Astrocyte (in vitro differentiated cells and primary cell): ENCODE data around the gene COPS9. TPM values are rescaled to one million over a fixed set of nuclear protein-coding genes. Genes with fewer than 3 reads are reported as not detected.

Experiments
- DNase-seq: peaks from one replicate; pipeline ENCODE4 v3.0.0-alpha.2; 2010; ENCODE audit warnings: low read depth
- FAIRE-seq: peaks from 2 replicates; lab custom pipeline; 2011; peaks lifted over from hg19 to GRCh38; lab: Jason Lieb, UNC
- H2AFZ ChIP-seq: 2 replicates; pipeline ENCODE4 v1.6.0; 2012; ENCODE audit warnings: low read depth, low read length, inconsistent platforms
- H3K27ac ChIP-seq: 2 replicates; pipeline ENCODE4 v1.5.1; 2011; ENCODE audit warnings: low read depth, low read length, inconsistent platforms
- H3K27me3 ChIP-seq: 2 replicates; pipeline ENCODE4 v1.6.0; 2011; ENCODE audit warnings: low read length, inconsistent platforms; ENCODE audit not compliant: insufficient read depth
- H3K36me3 ChIP-seq: 2 replicates; pipeline ENCODE4 v1.5.1; 2011; ENCODE audit warnings: low read length, inconsistent platforms; ENCODE audit not compliant: insufficient read depth
- H3K4me1 ChIP-seq: 2 replicates; pipeline ENCODE4 v1.5.1; 2011; ENCODE audit warnings: low read length, inconsistent platforms; ENCODE audit not compliant: insufficient read depth
- H3K4me2 ChIP-seq: 2 replicates; pipeline ENCODE4 v1.6.0; 2012; ENCODE audit warnings: low read length, inconsistent platforms
- H3K4me3 ChIP-seq: 2 replicates; pipeline ENCODE4 v1.5.1; 2011; ENCODE audit warnings: low read depth, mild to moderate bottlenecking, low read length, inconsistent platforms; ENCODE audit not compliant: insufficient read depth
- H3K79me2 ChIP-seq: 2 replicates; pipeline ENCODE4 v1.6.0; 2012; ENCODE audit warnings: mild to moderate bottlenecking, low read length, inconsistent platforms; ENCODE audit not compliant: insufficient read depth
- H3K9ac ChIP-seq: 2 replicates; pipeline ENCODE4 v1.6.0; 2012; ENCODE audit warnings: mild to moderate bottlenecking, low read length, inconsistent platforms
- H3K9me3 ChIP-seq: 2 replicates; pipeline ENCODE4 v1.5.1; 2012; ENCODE audit warnings: low read depth, mild to moderate bottlenecking, low read length, inconsistent platforms; ENCODE audit not compliant: insufficient read depth
- H4K20me1 ChIP-seq: 2 replicates; pipeline ENCODE4 v1.6.0; 2012; ENCODE audit warnings: low read length, inconsistent platforms; ENCODE audit not compliant: insufficient read depth
- H3K27ac Mint-ChIP-seq: one replicate; pipeline ENCODE4 v1.8.0; 2021; ENCODE audit warnings: mild to moderate bottlenecking, mixed read lengths; ENCODE audit not compliant: unreplicated experiment
- H3K27me3 Mint-ChIP-seq: one replicate; pipeline ENCODE4 v1.8.0; 2021; ENCODE audit warnings: low read depth, mixed read lengths; ENCODE audit not compliant: unreplicated experiment
- H3K36me3 Mint-ChIP-seq: one replicate; pipeline ENCODE4 v1.8.0; 2021; ENCODE audit warnings: low read depth, mixed read lengths; ENCODE audit not compliant: unreplicated experiment
- H3K4me1 Mint-ChIP-seq: one replicate; pipeline ENCODE4 v1.8.0; 2021; ENCODE audit warnings: low read depth, mixed read lengths; ENCODE audit not compliant: unreplicated experiment
- H3K4me3 Mint-ChIP-seq: one replicate; pipeline ENCODE4 v1.8.0; 2021; ENCODE audit warnings: mild to moderate bottlenecking, moderate library complexity, mixed read lengths; ENCODE audit not compliant: unreplicated experiment
- H3K9me3 Mint-ChIP-seq: one replicate; pipeline ENCODE4 v1.8.0; 2021; ENCODE audit warnings: mild to moderate bottlenecking, mixed read lengths; ENCODE audit not compliant: unreplicated experiment
- EZH2 ChIP-seq: IDR thresholded peaks from 2 replicates; pipeline ENCODE4 v1.6.1; 2012; ENCODE audit warnings: mild to moderate bottlenecking, low read length, inconsistent platforms; ENCODE audit not compliant: insufficient read depth
- total RNA-seq: library from RNA; stranded (reverse); gene quantifications from 2 replicates; pipeline ENCODE4 v1.2.1, GENCODE V29; 2021
- TF ChIP-seq, protein P1 (sequence below): IDR thresholded peaks from 2 replicates; pipeline ENCODE4 v1.5.1; 2011; ENCODE audit warnings: low read depth, mild to moderate bottlenecking, inconsistent platforms, low read length, moderate library complexity; ENCODE audit not compliant: insufficient read depth

The COPS9 gene
- total RNA-seq, 1 donor from 2014 or later = 192 TPM

DNA sequence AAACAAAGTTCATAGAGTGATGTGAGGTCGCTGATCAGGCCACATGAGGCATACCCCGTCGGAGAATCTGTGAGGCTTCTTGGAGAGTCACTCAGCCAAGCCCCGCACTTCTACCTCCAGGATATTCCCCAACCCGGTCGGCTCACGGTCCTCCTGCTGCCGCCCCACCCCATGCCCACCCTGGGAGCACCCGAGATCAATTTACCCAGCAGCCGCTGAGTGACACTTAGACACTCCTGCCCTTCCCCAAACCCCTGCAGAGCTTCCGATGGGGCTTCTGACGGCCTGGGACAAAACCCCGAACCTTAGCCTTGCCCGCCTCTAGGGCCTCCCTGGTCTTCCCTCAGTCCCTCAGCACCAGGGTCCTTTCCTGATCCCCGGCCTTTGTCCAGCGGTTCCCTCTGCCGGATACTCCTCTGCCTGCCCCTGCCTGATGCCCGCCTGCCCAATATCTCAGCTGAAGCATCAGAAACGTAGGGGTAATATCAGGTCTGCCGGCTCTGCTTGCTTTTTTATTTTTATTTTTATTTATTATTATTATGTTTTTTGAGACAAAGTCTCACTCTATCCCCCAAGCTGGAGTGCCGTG, 23.2 kb upstream of the COPS9 start:
- no peak for FAIRE-seq
- H3K4me3 Mint-ChIP-seq = no peak overlapping the region

DNA sequence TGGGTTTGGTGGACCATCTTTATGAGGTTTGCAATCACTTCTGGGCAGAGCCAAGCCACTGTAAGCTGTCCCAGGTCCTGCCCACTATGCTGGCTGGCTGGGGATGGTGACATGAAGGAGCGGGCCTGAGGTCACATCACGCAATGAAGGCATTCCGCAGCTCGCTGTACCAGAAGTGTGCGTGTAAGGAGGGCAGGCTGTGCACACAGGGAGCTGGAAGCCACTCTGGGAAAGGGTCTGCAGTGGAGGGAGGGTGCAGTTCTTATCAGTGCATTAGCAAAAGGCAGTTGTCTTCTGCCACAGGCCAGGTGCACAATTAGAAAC, 21.0 kb upstream of the COPS9 start:
- Mint-ChIP-seq H3K9me3 (peaks cover 3% of the 10 kb centered on the region), H3K27ac (no peak overlapping the region), H3K4me1 (peaks cover 10% of the 10 kb centered on the region), H3K27me3 (peaks cover 46% of the 10 kb centered on the region), H3K4me3 (no peak overlapping the region), H3K36me3 (no peaks in the 10 kb centered on the region)
- TF ChIP-seq, protein P1, sequence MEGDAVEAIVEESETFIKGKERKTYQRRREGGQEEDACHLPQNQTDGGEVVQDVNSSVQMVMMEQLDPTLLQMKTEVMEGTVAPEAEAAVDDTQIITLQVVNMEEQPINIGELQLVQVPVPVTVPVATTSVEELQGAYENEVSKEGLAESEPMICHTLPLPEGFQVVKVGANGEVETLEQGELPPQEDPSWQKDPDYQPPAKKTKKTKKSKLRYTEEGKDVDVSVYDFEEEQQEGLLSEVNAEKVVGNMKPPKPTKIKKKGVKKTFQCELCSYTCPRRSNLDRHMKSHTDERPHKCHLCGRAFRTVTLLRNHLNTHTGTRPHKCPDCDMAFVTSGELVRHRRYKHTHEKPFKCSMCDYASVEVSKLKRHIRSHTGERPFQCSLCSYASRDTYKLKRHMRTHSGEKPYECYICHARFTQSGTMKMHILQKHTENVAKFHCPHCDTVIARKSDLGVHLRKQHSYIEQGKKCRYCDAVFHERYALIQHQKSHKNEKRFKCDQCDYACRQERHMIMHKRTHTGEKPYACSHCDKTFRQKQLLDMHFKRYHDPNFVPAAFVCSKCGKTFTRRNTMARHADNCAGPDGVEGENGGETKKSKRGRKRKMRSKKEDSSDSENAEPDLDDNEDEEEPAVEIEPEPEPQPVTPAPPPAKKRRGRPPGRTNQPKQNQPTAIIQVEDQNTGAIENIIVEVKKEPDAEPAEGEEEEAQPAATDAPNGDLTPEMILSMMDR = no peak
- TF ChIP-seq EZH2 = no peak
- no peaks in the 10 kb centered on the region for H3K79me2 ChIP-seq
- peaks cover 24% of the 10 kb centered on the region for H3K27me3 ChIP-seq
- no peak overlapping the region for H2AFZ ChIP-seq
- H4K20me1 ChIP-seq = no peaks in the 10 kb centered on the region
- no peak for DNase-seq
- H3K36me3 ChIP-seq = no peaks in the 10 kb centered on the region
- no peak overlapping the region for H3K4me2 ChIP-seq
- H3K9me3 ChIP-seq = no peaks in the 10 kb centered on the region
- H3K27ac ChIP-seq = no peak overlapping the region
- no peak overlapping the region for H3K9ac ChIP-seq
- FAIRE-seq = no peak
- H3K4me3 ChIP-seq = no peak overlapping the region
- H3K4me1 ChIP-seq = no peaks in the 10 kb centered on the region

More for the DNA sequence above, 23.2 kb upstream of the COPS9 start:
- peaks cover 13% of the 10 kb centered on the region for H3K27me3 ChIP-seq
- H3K4me3 ChIP-seq = no peak overlapping the region
- H3K9me3 ChIP-seq = no peaks in the 10 kb centered on the region
- no peaks in the 10 kb centered on the region for H3K36me3 Mint-ChIP-seq
- DNase-seq = no peak
- no peak overlapping the region for H2AFZ ChIP-seq
- H3K9ac ChIP-seq = no peak overlapping the region
- H3K9me3 Mint-ChIP-seq = peaks cover 1% of the 10 kb centered on the region
- no peak overlapping the region for H3K27ac Mint-ChIP-seq
- peaks cover 10% of the 10 kb centered on the region for H3K4me1 Mint-ChIP-seq
- peaks cover 45% of the 10 kb centered on the region for H3K27me3 Mint-ChIP-seq
- H4K20me1 ChIP-seq = no peaks in the 10 kb centered on the region
- no peaks in the 10 kb centered on the region for H3K79me2 ChIP-seq
- TF ChIP-seq, protein P1 = no peak
- TF ChIP-seq EZH2 = no peak
- no peaks in the 10 kb centered on the region for H3K4me1 ChIP-seq
- no peak overlapping the region for H3K27ac ChIP-seq
- H3K4me2 ChIP-seq = no peak overlapping the region
- no peaks in the 10 kb centered on the region for H3K36me3 ChIP-seq

GRCh38 chr2:240156435-240157146, 20.5 kb upstream of the COPS9 start:
- H3K36me3 Mint-ChIP-seq = no peaks in the 10 kb centered on the region
- peaks cover 10% of the 10 kb centered on the region for H3K4me1 Mint-ChIP-seq
- H3K4me3 ChIP-seq = no peak overlapping the region
- no peak overlapping the region for H3K27ac ChIP-seq
- peaks cover 46% of the 10 kb centered on the region for H3K27me3 Mint-ChIP-seq
- no peak for FAIRE-seq
- no peak overlapping the region for H3K9ac ChIP-seq
- H2AFZ ChIP-seq = no peak overlapping the region
- H3K79me2 ChIP-seq = no peaks in the 10 kb centered on the region
- peaks cover 5% of the 10 kb centered on the region for H3K9me3 Mint-ChIP-seq
- DNase-seq = no peak
- peaks cover 25% of the 10 kb centered on the region for H3K27me3 ChIP-seq
- no peaks in the 10 kb centered on the region for H4K20me1 ChIP-seq
- no peaks in the 10 kb centered on the region for H3K9me3 ChIP-seq
- no peak overlapping the region for H3K4me3 Mint-ChIP-seq
- H3K4me2 ChIP-seq = no peak overlapping the region
- H3K27ac Mint-ChIP-seq = no peak overlapping the region
- no peaks in the 10 kb centered on the region for H3K36me3 ChIP-seq
- H3K4me1 ChIP-seq = no peaks in the 10 kb centered on the region
- TF ChIP-seq, protein P1 = no peak
- TF ChIP-seq EZH2 = no peak
